K562 (cell line): ENCODE data around the gene ANK3. TPM values are rescaled to one million over a fixed set of nuclear protein-coding genes. Genes with fewer than 3 reads are reported as not detected.

Experiments used
- CTBP1 ChIP-seq: fragments of 450-650 bp; IDR thresholded peaks from 2 replicates; pipeline ENCODE4 v1.6.1; 2016; ENCODE audit warnings: borderline replicate concordance
- GTF2A2 ChIP-seq: IDR thresholded peaks from 2 replicates; pipeline ENCODE4 v1.6.1; 2016; ENCODE audit warnings: mild to moderate bottlenecking, missing genetic modification characterization, missing compliant biosample characterization
- JUN ChIP-seq, 2 experiments: sonication (generic) in 1 of 2; formaldehyde crosslinking in 1 of 2; IDR thresholded peaks; 2 replicates each; pipeline versions ENCODE4 v1.6.1 to v1.8.0; 2012 to 2022; ENCODE audit warnings: borderline replicate concordance in 2 of 2, mild to moderate bottlenecking in 2 of 2, improper control_type of control experiment in 1 of 2, low read depth in 1 of 2, low read length in 1 of 2, missing genetic modification reagents in 1 of 2
- L3MBTL2 ChIP-seq: fragments of 450-650 bp; IDR thresholded peaks from 2 replicates; pipeline ENCODE4 v1.6.1; 2016; ENCODE audit warnings: mild to moderate bottlenecking, moderate library complexity
- NCOA6 ChIP-seq: fragments of 450-650 bp; IDR thresholded peaks from 2 replicates; pipeline ENCODE4 v1.6.1; 2017; ENCODE audit warnings: mild to moderate bottlenecking
- PHF8 ChIP-seq: fragments of 200-600 bp; sonication (generic); IDR thresholded peaks from 2 replicates; pipeline ENCODE4 v1.6.1; 2012; ENCODE audit warnings: mixed run types, mild to moderate bottlenecking, inconsistent platforms, low read length, moderate library complexity, borderline replicate concordance
- YY1 ChIP-seq, 3 experiments: IDR thresholded peaks; 2 replicates each; pipeline ENCODE4 v1.6.1; 2011; ENCODE audit warnings: low read length in 2 of 3, mild to moderate bottlenecking in 2 of 3, moderate library complexity in 2 of 3, borderline replicate concordance in 1 of 3, control low read depth in 1 of 3, low read depth in 1 of 3; ENCODE audit not compliant: insufficient read depth in 3 of 3, insufficient replicate concordance in 2 of 3, control insufficient read depth in 1 of 3, insufficient read length in 1 of 3; ENCODE audit errors: extremely low read depth in 1 of 3
- ZNF507 ChIP-seq: conservative IDR thresholded peaks from 2 replicates; pipeline ENCODE4 v1.6.1; 2017; ENCODE audit warnings: missing genetic modification characterization, missing compliant biosample characterization
- polyA plus RNA-seq, 8 experiments: library from polyadenylated mRNA; depleted of rRNA in 4 of 8; stranded (reverse) in 5 of 8; unstranded in 3 of 8; fragments of >200 nt; fragmentation: Nextera tagmentation in 2 of 8; fragmentation: Illumina TruSeq in 1 of 8; extraction: Ambion mirVana in 2 of 8; extraction: Trizol in 1 of 8; gene quantifications; 2 replicates each; pipeline versions ENCODE4 v1.2.1 to v1.2.3, GENCODE V29; 2011 to 2014; ENCODE audit warnings: inconsistent platforms in 1 of 8, missing spikeins in 1 of 8
- total RNA-seq, 7 experiments: library from RNA; depleted of rRNA in 6 of 7; stranded (reverse); fragments of >200 nt in 6 of 7; fragmentation: Illumina TruSeq in 2 of 7; extraction: Trizol in 2 of 7; gene quantifications; 2 replicates each; pipeline versions ENCODE4 v1.2.1 to v1.2.3, GENCODE V29; 2011 to 2021; ENCODE audit warnings: low replicate concordance in 1 of 7
- TF ChIP-seq, protein P1 (sequence below): fragments of 450-650 bp; IDR thresholded peaks from 2 replicates; pipeline ENCODE4 v1.6.1; 2016; ENCODE audit warnings: mild to moderate bottlenecking, moderate library complexity
- TF ChIP-seq, protein P2 (sequence below): fragments of 200-800 bp; sonication (Bioruptor generic); IDR thresholded peaks from 2 replicates; pipeline ENCODE4 v1.6.1; 2017; ENCODE audit warnings: missing genetic modification characterization, missing compliant biosample characterization
- TF ChIP-seq, protein P3 (sequence below): fragments of 250-450 bp; sonication (Bioruptor Pico); IDR thresholded peaks from 2 replicates; pipeline ENCODE4 v1.5.0; 2020; ENCODE audit warnings: mild to moderate bottlenecking

Gene ANK3
- total and polyA plus RNA-seq, 9 of the 15 experiments (the other 6 are each of a cell fraction or from before 2014, with no cell fraction given): 10.0 to 32.3 (median 17.9) TPM

DNA sequence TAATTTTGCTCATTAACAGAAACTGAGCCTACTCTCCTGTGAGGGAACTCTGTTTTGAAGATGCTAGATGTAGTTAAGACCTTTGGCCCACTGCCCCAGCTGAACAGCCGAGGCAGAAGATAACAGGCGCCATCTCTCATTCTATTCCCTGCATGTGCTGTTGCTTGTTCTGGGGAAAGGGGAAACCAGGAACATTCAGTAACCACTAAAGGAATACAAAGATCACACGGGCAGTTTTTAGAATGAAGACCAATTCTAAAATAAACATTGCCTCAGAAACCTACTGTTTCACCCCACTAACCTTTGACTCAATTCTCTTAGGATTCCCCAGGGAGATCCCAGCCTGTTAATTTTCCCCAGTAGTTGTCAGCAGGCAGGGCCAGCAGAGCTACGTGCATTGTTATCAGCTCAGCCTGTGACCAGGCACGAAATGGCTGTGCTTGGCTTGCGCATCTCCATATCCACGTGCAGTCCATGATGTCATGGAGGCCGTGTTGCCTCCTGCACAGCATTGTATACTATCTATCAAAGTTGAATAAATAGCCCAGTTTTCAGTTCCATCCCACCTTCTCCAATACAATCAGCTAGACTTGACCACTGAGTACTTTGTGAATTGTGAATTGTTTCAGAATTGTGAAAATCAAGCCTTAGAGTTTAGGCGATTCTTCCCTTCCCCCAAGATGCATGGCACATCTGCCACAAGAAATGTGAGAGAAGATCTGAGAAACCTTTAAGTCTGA, 36.0 kb downstream of the ANK3 start (continued):
- TF ChIP-seq, protein P1, sequence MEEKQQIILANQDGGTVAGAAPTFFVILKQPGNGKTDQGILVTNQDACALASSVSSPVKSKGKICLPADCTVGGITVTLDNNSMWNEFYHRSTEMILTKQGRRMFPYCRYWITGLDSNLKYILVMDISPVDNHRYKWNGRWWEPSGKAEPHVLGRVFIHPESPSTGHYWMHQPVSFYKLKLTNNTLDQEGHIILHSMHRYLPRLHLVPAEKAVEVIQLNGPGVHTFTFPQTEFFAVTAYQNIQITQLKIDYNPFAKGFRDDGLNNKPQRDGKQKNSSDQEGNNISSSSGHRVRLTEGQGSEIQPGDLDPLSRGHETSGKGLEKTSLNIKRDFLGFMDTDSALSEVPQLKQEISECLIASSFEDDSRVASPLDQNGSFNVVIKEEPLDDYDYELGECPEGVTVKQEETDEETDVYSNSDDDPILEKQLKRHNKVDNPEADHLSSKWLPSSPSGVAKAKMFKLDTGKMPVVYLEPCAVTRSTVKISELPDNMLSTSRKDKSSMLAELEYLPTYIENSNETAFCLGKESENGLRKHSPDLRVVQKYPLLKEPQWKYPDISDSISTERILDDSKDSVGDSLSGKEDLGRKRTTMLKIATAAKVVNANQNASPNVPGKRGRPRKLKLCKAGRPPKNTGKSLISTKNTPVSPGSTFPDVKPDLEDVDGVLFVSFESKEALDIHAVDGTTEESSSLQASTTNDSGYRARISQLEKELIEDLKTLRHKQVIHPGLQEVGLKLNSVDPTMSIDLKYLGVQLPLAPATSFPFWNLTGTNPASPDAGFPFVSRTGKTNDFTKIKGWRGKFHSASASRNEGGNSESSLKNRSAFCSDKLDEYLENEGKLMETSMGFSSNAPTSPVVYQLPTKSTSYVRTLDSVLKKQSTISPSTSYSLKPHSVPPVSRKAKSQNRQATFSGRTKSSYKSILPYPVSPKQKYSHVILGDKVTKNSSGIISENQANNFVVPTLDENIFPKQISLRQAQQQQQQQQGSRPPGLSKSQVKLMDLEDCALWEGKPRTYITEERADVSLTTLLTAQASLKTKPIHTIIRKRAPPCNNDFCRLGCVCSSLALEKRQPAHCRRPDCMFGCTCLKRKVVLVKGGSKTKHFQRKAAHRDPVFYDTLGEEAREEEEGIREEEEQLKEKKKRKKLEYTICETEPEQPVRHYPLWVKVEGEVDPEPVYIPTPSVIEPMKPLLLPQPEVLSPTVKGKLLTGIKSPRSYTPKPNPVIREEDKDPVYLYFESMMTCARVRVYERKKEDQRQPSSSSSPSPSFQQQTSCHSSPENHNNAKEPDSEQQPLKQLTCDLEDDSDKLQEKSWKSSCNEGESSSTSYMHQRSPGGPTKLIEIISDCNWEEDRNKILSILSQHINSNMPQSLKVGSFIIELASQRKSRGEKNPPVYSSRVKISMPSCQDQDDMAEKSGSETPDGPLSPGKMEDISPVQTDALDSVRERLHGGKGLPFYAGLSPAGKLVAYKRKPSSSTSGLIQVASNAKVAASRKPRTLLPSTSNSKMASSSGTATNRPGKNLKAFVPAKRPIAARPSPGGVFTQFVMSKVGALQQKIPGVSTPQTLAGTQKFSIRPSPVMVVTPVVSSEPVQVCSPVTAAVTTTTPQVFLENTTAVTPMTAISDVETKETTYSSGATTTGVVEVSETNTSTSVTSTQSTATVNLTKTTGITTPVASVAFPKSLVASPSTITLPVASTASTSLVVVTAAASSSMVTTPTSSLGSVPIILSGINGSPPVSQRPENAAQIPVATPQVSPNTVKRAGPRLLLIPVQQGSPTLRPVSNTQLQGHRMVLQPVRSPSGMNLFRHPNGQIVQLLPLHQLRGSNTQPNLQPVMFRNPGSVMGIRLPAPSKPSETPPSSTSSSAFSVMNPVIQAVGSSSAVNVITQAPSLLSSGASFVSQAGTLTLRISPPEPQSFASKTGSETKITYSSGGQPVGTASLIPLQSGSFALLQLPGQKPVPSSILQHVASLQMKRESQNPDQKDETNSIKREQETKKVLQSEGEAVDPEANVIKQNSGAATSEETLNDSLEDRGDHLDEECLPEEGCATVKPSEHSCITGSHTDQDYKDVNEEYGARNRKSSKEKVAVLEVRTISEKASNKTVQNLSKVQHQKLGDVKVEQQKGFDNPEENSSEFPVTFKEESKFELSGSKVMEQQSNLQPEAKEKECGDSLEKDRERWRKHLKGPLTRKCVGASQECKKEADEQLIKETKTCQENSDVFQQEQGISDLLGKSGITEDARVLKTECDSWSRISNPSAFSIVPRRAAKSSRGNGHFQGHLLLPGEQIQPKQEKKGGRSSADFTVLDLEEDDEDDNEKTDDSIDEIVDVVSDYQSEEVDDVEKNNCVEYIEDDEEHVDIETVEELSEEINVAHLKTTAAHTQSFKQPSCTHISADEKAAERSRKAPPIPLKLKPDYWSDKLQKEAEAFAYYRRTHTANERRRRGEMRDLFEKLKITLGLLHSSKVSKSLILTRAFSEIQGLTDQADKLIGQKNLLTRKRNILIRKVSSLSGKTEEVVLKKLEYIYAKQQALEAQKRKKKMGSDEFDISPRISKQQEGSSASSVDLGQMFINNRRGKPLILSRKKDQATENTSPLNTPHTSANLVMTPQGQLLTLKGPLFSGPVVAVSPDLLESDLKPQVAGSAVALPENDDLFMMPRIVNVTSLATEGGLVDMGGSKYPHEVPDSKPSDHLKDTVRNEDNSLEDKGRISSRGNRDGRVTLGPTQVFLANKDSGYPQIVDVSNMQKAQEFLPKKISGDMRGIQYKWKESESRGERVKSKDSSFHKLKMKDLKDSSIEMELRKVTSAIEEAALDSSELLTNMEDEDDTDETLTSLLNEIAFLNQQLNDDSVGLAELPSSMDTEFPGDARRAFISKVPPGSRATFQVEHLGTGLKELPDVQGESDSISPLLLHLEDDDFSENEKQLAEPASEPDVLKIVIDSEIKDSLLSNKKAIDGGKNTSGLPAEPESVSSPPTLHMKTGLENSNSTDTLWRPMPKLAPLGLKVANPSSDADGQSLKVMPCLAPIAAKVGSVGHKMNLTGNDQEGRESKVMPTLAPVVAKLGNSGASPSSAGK: peak; percentile 98
- peak; percentile 81; the same call in 1 of the 2 replicates for TF ChIP-seq GTF2A2 (tag)
- TF ChIP-seq, protein P2, sequence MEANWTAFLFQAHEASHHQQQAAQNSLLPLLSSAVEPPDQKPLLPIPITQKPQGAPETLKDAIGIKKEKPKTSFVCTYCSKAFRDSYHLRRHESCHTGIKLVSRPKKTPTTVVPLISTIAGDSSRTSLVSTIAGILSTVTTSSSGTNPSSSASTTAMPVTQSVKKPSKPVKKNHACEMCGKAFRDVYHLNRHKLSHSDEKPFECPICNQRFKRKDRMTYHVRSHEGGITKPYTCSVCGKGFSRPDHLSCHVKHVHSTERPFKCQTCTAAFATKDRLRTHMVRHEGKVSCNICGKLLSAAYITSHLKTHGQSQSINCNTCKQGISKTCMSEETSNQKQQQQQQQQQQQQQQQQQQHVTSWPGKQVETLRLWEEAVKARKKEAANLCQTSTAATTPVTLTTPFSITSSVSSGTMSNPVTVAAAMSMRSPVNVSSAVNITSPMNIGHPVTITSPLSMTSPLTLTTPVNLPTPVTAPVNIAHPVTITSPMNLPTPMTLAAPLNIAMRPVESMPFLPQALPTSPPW (CRISPR knock-in tag): peak; percentile 48
- peak; percentile 21; the same call in 1 of the 2 replicates for TF ChIP-seq PHF8
- TF ChIP-seq YY1 (IDR thresholded peaks at IDR 0.05; ENCODE audit: borderline replicate concordance in 1 of 3, control insufficient read depth in 1 of 3, extremely low read depth in 1 of 3, insufficient read depth in 3 of 3, insufficient read length in 1 of 3, insufficient replicate concordance in 2 of 3, low read depth in 1 of 3, low read length in 2 of 3): peak; percentile 33 to 89 (median 75)
- peak; percentile 69; the same call in 1 of the 2 replicates for TF ChIP-seq CTBP1
- TF ChIP-seq JUN (IDR thresholded peaks at IDR 0.05; ENCODE audit: borderline replicate concordance, low read depth, low read length): peak; percentile 70
- TF ChIP-seq JUN (CRISPR knock-in tag; IDR thresholded peaks at IDR 0.05; ENCODE audit: borderline replicate concordance): no peak
- TF ChIP-seq NCOA6: 0 out of 2 replicates have a peak, but pooled peaks have one; percentile 30
- no peak for TF ChIP-seq ZNF507 (tag)
- TF ChIP-seq L3MBTL2: peak; percentile 95
- TF ChIP-seq, protein P3, sequence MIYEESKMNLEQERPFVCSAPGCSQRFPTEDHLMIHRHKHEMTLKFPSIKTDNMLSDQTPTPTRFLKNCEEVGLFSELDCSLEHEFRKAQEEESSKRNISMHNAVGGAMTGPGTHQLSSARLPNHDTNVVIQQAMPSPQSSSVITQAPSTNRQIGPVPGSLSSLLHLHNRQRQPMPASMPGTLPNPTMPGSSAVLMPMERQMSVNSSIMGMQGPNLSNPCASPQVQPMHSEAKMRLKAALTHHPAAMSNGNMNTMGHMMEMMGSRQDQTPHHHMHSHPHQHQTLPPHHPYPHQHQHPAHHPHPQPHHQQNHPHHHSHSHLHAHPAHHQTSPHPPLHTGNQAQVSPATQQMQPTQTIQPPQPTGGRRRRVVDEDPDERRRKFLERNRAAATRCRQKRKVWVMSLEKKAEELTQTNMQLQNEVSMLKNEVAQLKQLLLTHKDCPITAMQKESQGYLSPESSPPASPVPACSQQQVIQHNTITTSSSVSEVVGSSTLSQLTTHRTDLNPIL (CRISPR knock-in tag): no peak
